SU-DHL-6 (cell line): Measurements from ENCODE around the gene CAMK2D.

ENCODE experiments used
- EZH2phosphoT487 ChIP-seq: fragments of 200-600 bp; sonication (generic), shearing (Covaris generic); conservative IDR thresholded peaks from 2 replicates; pipeline ENCODE4 v1.6.1; 2018; ENCODE audit warnings: mild to moderate bottlenecking, antibody characterized with exemption, low read length, moderate library complexity, mixed read lengths
- TF ChIP-seq, protein P1 (sequence below): fragments of 200-600 bp; sonication (generic); IDR thresholded peaks from one replicate; pipeline ENCODE4 v1.5.1; 2017; ENCODE audit warnings: antibody characterized with exemption, mild to moderate bottlenecking, low read length, moderate library complexity; ENCODE audit not compliant: insufficient read depth, poor library complexity, severe bottlenecking

DNA sequence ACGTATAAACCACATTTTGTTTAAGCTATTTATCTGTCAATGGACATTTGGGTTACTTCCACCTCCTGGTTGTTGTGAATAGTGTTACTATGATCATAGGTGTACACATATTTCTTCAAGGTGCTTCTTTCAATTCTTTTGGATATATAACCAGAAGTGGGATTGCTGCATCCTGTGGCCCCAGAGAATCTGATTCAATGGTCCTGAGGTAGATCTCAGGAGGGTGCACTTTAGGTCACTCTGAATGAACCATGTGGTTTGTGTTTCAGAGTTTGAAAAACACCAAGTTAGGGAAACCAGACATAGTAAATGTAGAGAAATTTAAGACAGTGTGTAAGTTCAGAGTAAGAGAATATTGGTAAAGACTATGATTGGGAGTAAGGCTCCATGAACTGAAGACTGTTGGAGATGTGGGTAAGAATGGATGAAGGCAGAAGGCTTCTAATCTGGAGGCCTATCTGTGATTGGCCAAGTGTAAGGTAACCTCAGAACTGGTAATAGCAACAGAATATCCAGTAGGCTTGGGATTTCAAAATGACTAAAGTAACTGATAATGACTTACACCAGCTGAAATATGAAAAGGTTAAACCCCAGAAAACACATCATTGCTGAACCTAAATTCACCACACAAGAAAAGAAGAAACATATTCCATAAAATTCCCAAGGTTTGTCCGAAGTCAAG lies 236.9 kb downstream of the CAMK2D start:
- TF ChIP-seq, protein P1, sequence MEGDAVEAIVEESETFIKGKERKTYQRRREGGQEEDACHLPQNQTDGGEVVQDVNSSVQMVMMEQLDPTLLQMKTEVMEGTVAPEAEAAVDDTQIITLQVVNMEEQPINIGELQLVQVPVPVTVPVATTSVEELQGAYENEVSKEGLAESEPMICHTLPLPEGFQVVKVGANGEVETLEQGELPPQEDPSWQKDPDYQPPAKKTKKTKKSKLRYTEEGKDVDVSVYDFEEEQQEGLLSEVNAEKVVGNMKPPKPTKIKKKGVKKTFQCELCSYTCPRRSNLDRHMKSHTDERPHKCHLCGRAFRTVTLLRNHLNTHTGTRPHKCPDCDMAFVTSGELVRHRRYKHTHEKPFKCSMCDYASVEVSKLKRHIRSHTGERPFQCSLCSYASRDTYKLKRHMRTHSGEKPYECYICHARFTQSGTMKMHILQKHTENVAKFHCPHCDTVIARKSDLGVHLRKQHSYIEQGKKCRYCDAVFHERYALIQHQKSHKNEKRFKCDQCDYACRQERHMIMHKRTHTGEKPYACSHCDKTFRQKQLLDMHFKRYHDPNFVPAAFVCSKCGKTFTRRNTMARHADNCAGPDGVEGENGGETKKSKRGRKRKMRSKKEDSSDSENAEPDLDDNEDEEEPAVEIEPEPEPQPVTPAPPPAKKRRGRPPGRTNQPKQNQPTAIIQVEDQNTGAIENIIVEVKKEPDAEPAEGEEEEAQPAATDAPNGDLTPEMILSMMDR = no peak
- no peak for TF ChIP-seq EZH2phosphoT487
